Tibial artery (tissue), 4 donors: Measurements from ENCODE around the gene NLRC5.

Experiments
- DNase-seq, 2 donors: peaks; one replicate each; pipeline ENCODE4 v3.0.0-alpha.2; 2019
- H3K27ac ChIP-seq, 2 donors: fragments of 200-600 bp; sonication (generic) in 1 of 2; 1 replicate in 1 of 2; 2 replicates in 1 of 2; pipeline ENCODE4 v1.5.1; 2018 to 2019; ENCODE audit warnings: mild to moderate bottlenecking in 1 of 2
- H3K27me3 ChIP-seq, 2 donors: fragments of 200-600 bp; sonication (generic) in 1 of 2; one replicate each; pipeline versions ENCODE4 v1.5.1 to v1.6.0; 2016 to 2019
- H3K36me3 ChIP-seq, 3 donors: fragments of 200-600 bp; sonication (generic) in 2 of 3; one replicate each; pipeline ENCODE4 v1.5.1; 2016 to 2019; ENCODE audit warnings: mild to moderate bottlenecking in 2 of 3
- H3K4me1 ChIP-seq, 4 donors: fragments of 200-600 bp; sonication (generic) in 2 of 4; 1 replicate in 3 of 4; 2 replicates in 1 of 4; pipeline ENCODE4 v1.5.1; 2016 to 2019
- H3K4me3 ChIP-seq, 2 donors: fragments of 200-600 bp; sonication (generic) in 1 of 2; 1 replicate in 1 of 2; 2 replicates in 1 of 2; pipeline ENCODE4 v1.5.1; 2018 to 2019; ENCODE audit warnings: mild to moderate bottlenecking in 2 of 2
- H3K9me3 ChIP-seq, 3 donors: fragments of 200-600 bp; sonication (generic) in 1 of 3; one replicate each; pipeline ENCODE4 v1.5.1; 2016 to 2019
- intact Hi-C: fragments of 100-400 bp; cut with DNase I; formaldehyde crosslinking; loops from one replicate; pipeline ENCODE4 v1.15.0; 2023; ENCODE audit warnings: low total_unique reads
- TF ChIP-seq, protein P1 (sequence below), 2 experiments: fragments of 200-600 bp in 1 of 2; fragments of 450-650 bp in 1 of 2; IDR thresholded peaks; one replicate each; pipeline ENCODE4 v1.5.1; 2017 to 2019; ENCODE audit warnings: antibody characterized with exemption in 2 of 2, mild to moderate bottlenecking in 1 of 2, moderate library complexity in 1 of 2

The NLRC5 gene

DNA sequence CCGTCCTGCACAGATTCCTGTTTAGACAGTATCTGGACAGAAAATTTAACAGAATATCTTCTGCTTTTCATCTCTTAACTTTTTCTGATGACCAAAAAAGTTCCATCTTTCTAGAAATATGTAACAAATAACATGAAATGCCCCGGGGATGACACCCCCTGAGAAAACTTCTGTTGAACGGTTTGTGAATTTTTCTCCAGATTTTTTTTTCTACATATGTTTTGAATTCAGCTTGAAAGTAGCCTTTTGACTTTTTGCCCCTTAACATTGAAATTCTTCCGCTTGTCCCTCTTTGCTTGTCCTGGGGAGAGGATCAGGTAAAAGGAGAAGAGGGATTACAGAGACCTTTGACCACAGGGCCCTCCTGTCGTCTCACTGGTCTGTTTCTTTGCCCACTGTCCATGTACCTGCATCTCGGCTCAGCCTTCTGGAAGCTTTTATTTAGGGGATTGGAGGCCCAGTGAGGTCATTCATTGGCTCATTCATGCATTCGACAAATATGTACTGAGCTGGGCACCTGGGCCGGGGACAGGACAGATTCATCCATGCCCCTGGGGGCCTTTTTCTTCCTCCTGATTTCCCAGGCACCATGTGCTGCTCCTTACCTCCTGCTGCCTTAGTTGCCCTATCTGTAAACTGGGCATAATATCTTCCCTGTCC is 83.4 kb downstream of the NLRC5 start:
- H3K4me1 ChIP-seq = no peaks in the 10 kb centered on the region
- intact Hi-C loops = no loop called here
- peaks cover 0 to 31% (median 1%) of the 10 kb centered on the region in 3 donors for H3K36me3 ChIP-seq
- no peak overlapping the region for H3K4me3 ChIP-seq
- TF ChIP-seq, protein P1, sequence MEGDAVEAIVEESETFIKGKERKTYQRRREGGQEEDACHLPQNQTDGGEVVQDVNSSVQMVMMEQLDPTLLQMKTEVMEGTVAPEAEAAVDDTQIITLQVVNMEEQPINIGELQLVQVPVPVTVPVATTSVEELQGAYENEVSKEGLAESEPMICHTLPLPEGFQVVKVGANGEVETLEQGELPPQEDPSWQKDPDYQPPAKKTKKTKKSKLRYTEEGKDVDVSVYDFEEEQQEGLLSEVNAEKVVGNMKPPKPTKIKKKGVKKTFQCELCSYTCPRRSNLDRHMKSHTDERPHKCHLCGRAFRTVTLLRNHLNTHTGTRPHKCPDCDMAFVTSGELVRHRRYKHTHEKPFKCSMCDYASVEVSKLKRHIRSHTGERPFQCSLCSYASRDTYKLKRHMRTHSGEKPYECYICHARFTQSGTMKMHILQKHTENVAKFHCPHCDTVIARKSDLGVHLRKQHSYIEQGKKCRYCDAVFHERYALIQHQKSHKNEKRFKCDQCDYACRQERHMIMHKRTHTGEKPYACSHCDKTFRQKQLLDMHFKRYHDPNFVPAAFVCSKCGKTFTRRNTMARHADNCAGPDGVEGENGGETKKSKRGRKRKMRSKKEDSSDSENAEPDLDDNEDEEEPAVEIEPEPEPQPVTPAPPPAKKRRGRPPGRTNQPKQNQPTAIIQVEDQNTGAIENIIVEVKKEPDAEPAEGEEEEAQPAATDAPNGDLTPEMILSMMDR (IDR thresholded peaks at IDR 0.05) = no peak
- H3K27me3 ChIP-seq = no peaks in the 10 kb centered on the region
- no peak for DNase-seq
- no peaks in the 10 kb centered on the region for H3K9me3 ChIP-seq
- no peak overlapping the region for H3K27ac ChIP-seq

DNA sequence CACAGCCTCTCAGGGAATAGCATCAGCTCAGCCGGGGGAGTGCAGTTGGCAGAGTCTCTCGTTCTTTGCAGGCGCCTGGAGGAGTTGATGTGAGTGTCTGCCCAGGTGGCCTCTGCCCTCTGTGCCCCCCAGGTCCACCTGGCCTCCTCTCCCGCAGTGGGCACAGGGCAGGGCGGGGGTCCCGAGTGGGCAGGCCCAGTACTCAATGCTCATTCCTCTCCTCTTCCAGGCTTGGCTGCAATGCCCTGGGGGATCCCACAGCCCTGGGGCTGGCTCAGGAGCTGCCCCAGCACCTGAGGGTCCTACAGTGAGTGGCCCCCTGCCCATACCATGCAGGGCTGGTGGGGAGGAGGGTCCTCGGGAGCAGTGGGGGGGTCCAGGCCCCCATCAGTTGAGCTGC is 88.4 kb downstream of the NLRC5 start:
- DNase-seq = no peak
- Histone ChIP-seq H3K4me1 (no peaks in the 10 kb centered on the region), H3K36me3 (peaks cover 0 to 32% (median 0%) of the 10 kb centered on the region in 3 donors), H3K27ac (no peak overlapping the region), H3K9me3 (no peaks in the 10 kb centered on the region), H3K4me3 (no peak overlapping the region), H3K27me3 (no peaks in the 10 kb centered on the region)
- intact Hi-C loops = no loop called here
- TF ChIP-seq, protein P1 (IDR thresholded peaks at IDR 0.05) = no peak

DNA sequence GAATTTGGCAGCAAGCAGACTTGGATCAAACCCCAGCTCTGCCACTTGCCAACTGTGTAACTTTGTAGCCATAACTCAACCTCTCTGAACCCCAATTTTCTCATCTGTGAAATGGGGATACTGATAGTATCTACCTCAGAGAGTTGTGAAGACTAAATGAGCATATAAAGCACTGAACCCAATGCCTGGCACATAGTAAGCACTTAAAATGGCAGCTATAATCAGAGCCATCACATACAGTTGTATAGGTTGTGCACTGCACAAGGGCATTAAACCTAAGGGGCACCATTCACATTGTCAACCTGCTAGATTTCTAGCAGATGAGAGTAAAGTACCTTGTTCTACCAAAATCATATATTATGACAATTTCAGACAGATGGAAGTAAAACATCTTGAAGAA is 92.4 kb downstream of the NLRC5 start:
- H3K36me3 ChIP-seq = peaks cover 0 to 20% (median 0%) of the 10 kb centered on the region in 3 donors
- no peak for DNase-seq

DNA sequence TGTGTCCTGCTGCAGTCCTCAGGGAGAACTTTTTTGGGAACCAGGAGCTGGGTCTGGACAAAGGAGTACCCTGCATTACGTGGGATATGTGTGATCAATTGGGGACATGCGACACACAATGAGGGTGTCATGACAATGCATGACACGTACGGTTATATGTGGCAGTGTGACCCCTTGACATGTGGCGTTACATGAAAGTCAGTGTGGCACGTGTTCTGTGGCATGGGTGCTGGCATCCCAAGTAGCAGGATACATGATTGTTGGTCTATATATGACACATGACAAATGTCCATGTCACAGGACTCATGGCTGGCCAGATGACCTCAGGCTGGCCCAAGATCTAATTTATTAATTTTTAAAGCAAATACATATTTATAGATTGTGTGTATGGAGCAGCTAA is 93.3 kb downstream of the NLRC5 start:
- TF ChIP-seq, protein P1 (IDR thresholded peaks at IDR 0.05) = no peak
- intact Hi-C loops = no loop called here
- H3K4me1 ChIP-seq = peaks cover 0 to 7% (median 1%) of the 10 kb centered on the region in 4 donors
- no peak for DNase-seq
- H3K4me3 ChIP-seq = no peak overlapping the region
- H3K36me3 ChIP-seq = peaks cover 0 to 13% (median 0%) of the 10 kb centered on the region in 3 donors
- H3K27ac ChIP-seq = no peak overlapping the region
- no peaks in the 10 kb centered on the region for H3K27me3 ChIP-seq
- no peaks in the 10 kb centered on the region for H3K9me3 ChIP-seq

More for the DNA sequence above, 92.4 kb downstream of the NLRC5 start:
- intact Hi-C loops = no loop called here
- no peaks in the 10 kb centered on the region for H3K9me3 ChIP-seq
- H3K27me3 ChIP-seq = no peaks in the 10 kb centered on the region
- TF ChIP-seq, protein P1 (IDR thresholded peaks at IDR 0.05) = no peak
- no peak overlapping the region for H3K27ac ChIP-seq
- peaks cover 0 to 7% (median 1%) of the 10 kb centered on the region in 4 donors for H3K4me1 ChIP-seq
- H3K4me3 ChIP-seq = no peak overlapping the region

DNA sequence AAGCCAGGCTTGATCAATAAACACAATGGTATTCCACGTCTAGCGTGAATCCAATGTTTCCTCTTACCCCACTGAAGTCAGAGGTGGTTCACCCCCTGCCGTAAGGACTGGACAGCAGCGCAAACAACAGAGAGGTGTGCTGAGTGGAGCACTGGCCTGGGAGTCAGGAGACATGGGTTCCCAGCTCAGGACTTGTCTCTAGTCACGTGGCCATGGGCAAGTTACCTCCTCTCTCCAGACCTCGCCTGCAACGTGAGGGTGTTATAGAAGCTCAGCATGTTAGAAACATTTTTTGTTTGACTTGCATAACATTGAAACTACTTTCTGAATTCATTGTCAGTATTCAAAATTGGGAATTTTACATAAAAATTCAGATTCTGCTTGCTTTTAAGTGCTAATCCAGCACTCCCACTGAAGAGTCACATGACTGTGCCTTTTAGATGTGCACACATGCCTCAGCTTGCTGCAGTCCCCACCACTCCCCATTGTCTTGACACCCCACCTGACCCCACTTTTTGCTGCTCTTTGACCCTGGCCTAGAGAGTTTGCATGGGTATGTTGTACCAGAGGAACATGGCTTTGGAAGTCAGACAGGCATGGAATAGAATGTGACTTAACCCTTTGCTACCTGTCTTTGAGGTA is 94.2 kb downstream of the NLRC5 start:
- peaks cover 0 to 13% (median 0%) of the 10 kb centered on the region in 3 donors for H3K36me3 ChIP-seq
- no peak overlapping the region for H3K4me3 ChIP-seq
- H3K9me3 ChIP-seq = no peaks in the 10 kb centered on the region
- intact Hi-C loops = no loop called here
- no peak for DNase-seq
- no peak overlapping the region for H3K27ac ChIP-seq
- H3K4me1 ChIP-seq = peaks cover 0 to 7% (median 1%) of the 10 kb centered on the region in 4 donors
- TF ChIP-seq, protein P1 (IDR thresholded peaks at IDR 0.05) = no peak
- no peaks in the 10 kb centered on the region for H3K27me3 ChIP-seq
